PC-9 (cell line): ENCODE results near the gene SLC41A1.

ENCODE experiments used
- CTCF ChIP-seq: fragments of 200-600 bp; sonication (generic); conservative IDR thresholded peaks from 2 replicates; pipeline ENCODE4 v1.6.1; 2017; ENCODE audit warnings: mixed run types, antibody characterized with exemption, mild to moderate bottlenecking, moderate library complexity
- EZH2 ChIP-seq: fragments of 200-600 bp; sonication (generic); IDR thresholded peaks from 2 replicates; pipeline ENCODE4 v1.8.0; 2017; ENCODE audit warnings: antibody characterized with exemption, low read depth

DNA sequence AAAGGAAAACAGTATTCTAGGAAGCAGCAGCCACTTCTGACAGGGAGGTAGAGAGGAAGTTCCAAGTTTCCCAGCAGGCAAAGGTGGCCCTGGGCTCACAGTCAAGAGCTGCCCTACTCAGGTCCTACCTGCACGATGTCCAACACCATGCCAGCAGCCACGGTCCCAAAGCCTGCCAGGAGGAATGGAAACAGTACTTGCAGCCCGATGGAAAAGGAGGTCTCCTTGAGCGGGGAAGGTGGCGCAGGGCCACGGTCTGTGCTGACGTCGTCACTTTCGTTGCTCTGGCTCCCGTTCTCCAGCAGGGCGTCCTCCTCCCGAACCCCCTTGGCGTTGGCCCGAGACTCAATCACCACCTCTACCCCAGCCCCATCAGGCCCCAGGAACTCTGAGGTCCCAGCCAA lies 3.1 kb downstream of the SLC41A1 start:
- no peak for TF ChIP-seq EZH2
- TF ChIP-seq CTCF: no peak
